IMR-90 (cell line): ENCODE data around the gene PTPRK. TPM values are rescaled to one million over a fixed set of nuclear protein-coding genes. Genes with fewer than 3 reads are reported as not detected.

ENCODE experiments used
- ATAC-seq: fragments of 200-7000 bp; cut with Tn5 transposase; 2 replicates; pipeline ENCODE4 v1.9.1; 2020; ENCODE audit warnings: low read depth, mild to moderate bottlenecking, moderate library complexity
- BruUV-seq: library from RNA; stranded (reverse); fragments of 400-500 nt; replicated peaks from 2 replicates; lab custom pipeline; 2021; lab: Mats Ljungman, UMichigan
- CTCF ChIA-PET: fragments of 300-600 bp; formaldehyde crosslinking; extraction: SDS; loops from one replicate; lab custom pipeline; 2021; ENCODE audit warnings: antibody characterized with exemption; lab: Yijun Ruan, JAX
- POLR2A ChIA-PET: fragments of 300-600 bp; sonication (Branson Sonifier 250); formaldehyde crosslinking; loops from one replicate; lab custom pipeline; 2022; ENCODE audit warnings: antibody characterized with exemption; ENCODE audit not compliant: unreplicated experiment; lab: Charles Lee
- DNase-seq: peaks from one replicate; pipeline ENCODE4 v3.0.0; 2013
- H2AFZ ChIP-seq: replicated peaks from 2 replicates; pipeline ENCODE3; 2013; ENCODE audit warnings: low read length, mild to moderate bottlenecking; ENCODE audit not compliant: poor library complexity
- H2AK5ac ChIP-seq: 2 replicates; pipeline ENCODE4 v1.6.1; 2013; ENCODE audit warnings: low read depth, low read length, inconsistent platforms
- H2AK9ac ChIP-seq: replicated peaks from 2 replicates; pipeline ENCODE3; 2013; ENCODE audit warnings: mild to moderate bottlenecking, low read depth, low read length, moderate library complexity; ENCODE audit not compliant: poor library complexity
- H2BK120ac ChIP-seq: 2 replicates; pipeline ENCODE4 v1.6.1; 2013; ENCODE audit warnings: low read depth, low read length, inconsistent platforms
- H2BK15ac ChIP-seq: 3 replicates; pipeline ENCODE4 v1.6.1; 2013; ENCODE audit warnings: low read depth, low read length, inconsistent platforms
- H2BK20ac ChIP-seq: 2 replicates; pipeline ENCODE4 v1.6.1; 2013; ENCODE audit warnings: low read depth, mild to moderate bottlenecking, inconsistent platforms, low read length, moderate library complexity
- H2BK5ac ChIP-seq: 2 replicates; pipeline ENCODE4 v1.6.1; 2013; ENCODE audit warnings: mild to moderate bottlenecking, low read depth, low read length, inconsistent platforms; ENCODE audit not compliant: poor library complexity, severe bottlenecking
- H3K14ac ChIP-seq: replicated peaks from 2 replicates; pipeline ENCODE4 v1.6.1; 2013; ENCODE audit warnings: low read depth, low read length, inconsistent platforms
- H3K18ac ChIP-seq: 2 replicates; pipeline ENCODE4 v1.6.1; 2013; ENCODE audit warnings: low read depth, low read length, control low read depth
- H3K23ac ChIP-seq: 2 replicates; pipeline ENCODE4 v1.6.1; 2013; ENCODE audit warnings: low read depth, low read length, inconsistent platforms
- H3K27ac ChIP-seq: 2 replicates; pipeline ENCODE4 v1.5.1; 2013; ENCODE audit warnings: mild to moderate bottlenecking, control low read depth, low read length; ENCODE audit not compliant: insufficient read depth
- H3K27me3 ChIP-seq: 2 replicates; pipeline ENCODE4 v1.6.1; 2013; ENCODE audit warnings: low read length; ENCODE audit not compliant: control insufficient read depth, insufficient read depth
- H3K36me3 ChIP-seq: 2 replicates; pipeline ENCODE4 v1.6.1; 2013; ENCODE audit warnings: low read length, mixed read lengths; ENCODE audit not compliant: control insufficient read depth, insufficient read depth
- H3K4ac ChIP-seq: 2 replicates; pipeline ENCODE4 v1.6.1; 2013; ENCODE audit warnings: low read depth, low read length, inconsistent platforms
- H3K4me1 ChIP-seq: 2 replicates; pipeline ENCODE4 v1.6.1; 2013; ENCODE audit warnings: low read length, mixed read lengths; ENCODE audit not compliant: control insufficient read depth, insufficient read depth
- H3K4me2 ChIP-seq: 2 replicates; pipeline ENCODE4 v1.6.1; 2013; ENCODE audit warnings: low read depth, mild to moderate bottlenecking, control low read depth, low read length, moderate library complexity
- H3K4me3 ChIP-seq: 2 replicates; pipeline ENCODE4 v1.5.1; 2013; ENCODE audit warnings: low read depth, mild to moderate bottlenecking, control low read depth, low read length, moderate library complexity; ENCODE audit not compliant: insufficient read depth
- H3K56ac ChIP-seq: 2 replicates; pipeline ENCODE4 v1.6.1; 2013; ENCODE audit warnings: low read length, inconsistent platforms; ENCODE audit not compliant: insufficient read depth; ENCODE audit errors: extremely low read depth
- H3K79me1 ChIP-seq, 2 experiments: 2 replicates each; pipeline ENCODE4 v1.6.1; 2013; ENCODE audit warnings: low read length in 2 of 2, inconsistent platforms in 1 of 2, low read depth in 1 of 2
- H3K9ac ChIP-seq: 2 replicates; pipeline ENCODE4 v1.6.1; 2013; ENCODE audit warnings: low read depth, low read length, control low read depth
- H3K9me1 ChIP-seq: 2 replicates; pipeline ENCODE4 v1.6.1; 2013; ENCODE audit warnings: low read length, inconsistent platforms; ENCODE audit not compliant: insufficient read depth
- H3K9me3 ChIP-seq: 2 replicates; pipeline ENCODE4 v1.6.1; 2013; ENCODE audit warnings: low read length; ENCODE audit not compliant: control insufficient read depth, insufficient read depth
- H4K20me1 ChIP-seq: 2 replicates; pipeline ENCODE4 v1.6.1; 2013; ENCODE audit warnings: low read length, inconsistent platforms; ENCODE audit not compliant: insufficient read depth
- H4K5ac ChIP-seq: 2 replicates; pipeline ENCODE4 v1.6.1; 2013; ENCODE audit warnings: mild to moderate bottlenecking, low read depth, low read length, control low read depth
- H4K8ac ChIP-seq, 2 experiments: 2 replicates each; pipeline ENCODE4 v1.6.1; 2013; ENCODE audit warnings: low read depth in 2 of 2, low read length in 2 of 2, control low read depth in 1 of 2, inconsistent platforms in 1 of 2
- H4K91ac ChIP-seq: 2 replicates; pipeline ENCODE4 v1.6.1; 2013; ENCODE audit warnings: low read depth, low read length, inconsistent platforms; ENCODE audit not compliant: insufficient read depth
- RAD21 ChIP-seq: IDR thresholded peaks from 2 replicates; pipeline ENCODE4 v1.6.1; 2012; ENCODE audit warnings: low read length, improper control_type of control experiment
- WGBS, 2 experiments: methylation state at CpG; one replicate each; pipeline versions ENCODE4 v1.1.5 to v1.1.7; 2013; ENCODE audit warnings: missing lambda C conversion rate in 2 of 2; ENCODE audit not compliant: insufficient read length in 1 of 2; ENCODE audit errors: extremely low coverage in 2 of 2; 5-methylcytosine and 5-hydroxymethylcytosine counted together
- dilution Hi-C: fragments of 300-500 bp; cut with HindIII; formaldehyde crosslinking; loops from one replicate; pipeline ENCODE4 v1.14.3; 2018; ENCODE audit warnings: low sequenced_read_pairs; ENCODE audit not compliant: unreplicated experiment
- in situ Hi-C: fragments of 300-500 bp; cut with MboI; formaldehyde crosslinking; loops from 3 replicates; pipeline ENCODE4 v1.14.3; 2019; ENCODE audit warnings: low sequenced_read_pairs, inconsistent platforms, mixed read lengths
- intact Hi-C: fragments of 100-400 bp; cut with micrococcal nuclease; formaldehyde crosslinking; loops from 2 replicates; pipeline ENCODE4 v1.10.0; 2022
- polyA plus RNA-seq, 3 experiments: library from polyadenylated mRNA; depleted of rRNA; stranded (reverse); fragments of >200 nt; gene quantifications; 2 replicates each; pipeline ENCODE4 v1.2.3, GENCODE V29; 2012; ENCODE audit warnings: low replicate concordance in 1 of 3
- total RNA-seq: library from RNA; depleted of rRNA; stranded (reverse); fragments of >200 nt; gene quantifications from 2 replicates; pipeline ENCODE4 v1.2.3, GENCODE V29; 2012
- TF ChIP-seq, protein P1 (sequence below): fragments of 150-350 bp; IDR thresholded peaks from 2 replicates; pipeline ENCODE4 v1.6.1; 2016; ENCODE audit warnings: low read depth, mild to moderate bottlenecking, low read length, moderate library complexity, borderline replicate concordance
- TF ChIP-seq, protein P2 (sequence below): conservative IDR thresholded peaks from 2 replicates; pipeline ENCODE4 v1.5.1; 2012; ENCODE audit warnings: mild to moderate bottlenecking, low read depth, low read length, improper control_type of control experiment

Gene PTPRK
- total and polyA plus RNA-seq, 2 of the 4 experiments (the other 2 are of a cell fraction) = 18.0 to 80.8 TPM

GRCh38 chr6:128259730-128260685, 260.4 kb downstream of the PTPRK start (continued):
- TF ChIP-seq, protein P1, sequence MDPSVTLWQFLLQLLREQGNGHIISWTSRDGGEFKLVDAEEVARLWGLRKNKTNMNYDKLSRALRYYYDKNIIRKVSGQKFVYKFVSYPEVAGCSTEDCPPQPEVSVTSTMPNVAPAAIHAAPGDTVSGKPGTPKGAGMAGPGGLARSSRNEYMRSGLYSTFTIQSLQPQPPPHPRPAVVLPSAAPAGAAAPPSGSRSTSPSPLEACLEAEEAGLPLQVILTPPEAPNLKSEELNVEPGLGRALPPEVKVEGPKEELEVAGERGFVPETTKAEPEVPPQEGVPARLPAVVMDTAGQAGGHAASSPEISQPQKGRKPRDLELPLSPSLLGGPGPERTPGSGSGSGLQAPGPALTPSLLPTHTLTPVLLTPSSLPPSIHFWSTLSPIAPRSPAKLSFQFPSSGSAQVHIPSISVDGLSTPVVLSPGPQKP = no peak

DNA sequence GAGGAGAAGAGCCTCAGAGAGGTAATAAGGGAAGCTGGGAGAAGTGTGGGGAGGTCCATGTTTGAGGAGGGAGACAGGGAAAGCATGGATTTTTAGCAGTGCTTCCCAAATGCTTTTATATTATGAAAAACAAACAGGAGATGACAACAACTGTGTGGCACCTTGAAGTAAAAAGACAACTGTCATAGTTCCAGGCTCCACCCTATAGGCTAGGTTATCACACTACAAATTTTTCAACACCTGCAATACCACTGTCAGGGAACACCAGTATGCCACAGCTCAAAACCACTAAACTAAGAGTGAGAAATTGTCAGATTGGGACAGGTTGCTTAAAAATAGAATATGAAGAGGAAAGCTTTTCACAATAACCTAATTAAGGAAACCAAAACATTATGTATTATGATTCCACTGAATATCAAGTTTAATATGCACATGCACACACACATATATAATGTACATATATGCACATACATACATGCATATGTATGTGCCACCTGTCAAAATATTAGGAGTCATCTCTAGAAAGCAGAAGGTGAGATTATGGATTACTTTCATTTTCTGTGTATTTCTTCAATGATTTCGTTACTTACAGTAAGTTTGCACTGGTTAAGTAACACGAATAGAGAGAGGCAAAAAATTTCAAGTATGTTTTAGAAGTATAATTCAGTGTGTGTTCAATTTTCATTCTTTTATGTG, 261.2 kb downstream of the PTPRK start:
- Histone ChIP-seq H3K4me2 (no peak overlapping the region), H3K27ac (no peak overlapping the region), H4K8ac (no peak overlapping the region), H4K20me1 (no peaks in the 10 kb centered on the region), H2BK15ac (no peak overlapping the region), H3K9ac (no peak overlapping the region), H2AFZ (no peak overlapping the region), H3K4me1 (no peaks in the 10 kb centered on the region; the same call in 1 of the 2 replicates), H3K27me3 (no peaks in the 10 kb centered on the region), H2BK120ac (no peak overlapping the region), H3K14ac (no peak overlapping the region), H3K4me3 (no peak overlapping the region), H2AK9ac (no peak overlapping the region), H2AK5ac (no peak overlapping the region), H3K4ac (no peak overlapping the region), H3K23ac (no peak overlapping the region), H3K36me3 (peaks cover 4% of the 10 kb centered on the region), H3K79me1 (peaks cover 13 to 41% of the 10 kb centered on the region in 2 experiments), H3K18ac (no peak overlapping the region), H2BK5ac (no peak overlapping the region), H3K56ac (no peak overlapping the region), H2BK20ac (no peak overlapping the region), H3K9me1 (peaks cover 4% of the 10 kb centered on the region), H3K9me3 (no peaks in the 10 kb centered on the region), H4K91ac (no peak overlapping the region), H4K5ac (no peak overlapping the region; the same call in 1 of the 2 replicates)
- dilution Hi-C loops = no loop called here
- in situ Hi-C loops = no loop called here
- BruUV-seq = no TSS peak
- intact Hi-C loops = no loop called here
- DNase-seq = no peak
- ChIA-PET CTCF (no interaction called here), POLR2A (no interaction called here)
- no peak for ATAC-seq
- TF ChIP-seq, protein P2, sequence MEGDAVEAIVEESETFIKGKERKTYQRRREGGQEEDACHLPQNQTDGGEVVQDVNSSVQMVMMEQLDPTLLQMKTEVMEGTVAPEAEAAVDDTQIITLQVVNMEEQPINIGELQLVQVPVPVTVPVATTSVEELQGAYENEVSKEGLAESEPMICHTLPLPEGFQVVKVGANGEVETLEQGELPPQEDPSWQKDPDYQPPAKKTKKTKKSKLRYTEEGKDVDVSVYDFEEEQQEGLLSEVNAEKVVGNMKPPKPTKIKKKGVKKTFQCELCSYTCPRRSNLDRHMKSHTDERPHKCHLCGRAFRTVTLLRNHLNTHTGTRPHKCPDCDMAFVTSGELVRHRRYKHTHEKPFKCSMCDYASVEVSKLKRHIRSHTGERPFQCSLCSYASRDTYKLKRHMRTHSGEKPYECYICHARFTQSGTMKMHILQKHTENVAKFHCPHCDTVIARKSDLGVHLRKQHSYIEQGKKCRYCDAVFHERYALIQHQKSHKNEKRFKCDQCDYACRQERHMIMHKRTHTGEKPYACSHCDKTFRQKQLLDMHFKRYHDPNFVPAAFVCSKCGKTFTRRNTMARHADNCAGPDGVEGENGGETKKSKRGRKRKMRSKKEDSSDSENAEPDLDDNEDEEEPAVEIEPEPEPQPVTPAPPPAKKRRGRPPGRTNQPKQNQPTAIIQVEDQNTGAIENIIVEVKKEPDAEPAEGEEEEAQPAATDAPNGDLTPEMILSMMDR = no peak
- no peak for TF ChIP-seq RAD21
- no CpG with 5 or more reads among the region's 2 CpGs for WGBS, 2 experiments
